SK-N-SH (cell line): ENCODE results near the gene OXSM. TPM values are rescaled to one million over a fixed set of nuclear protein-coding genes. Genes with fewer than 3 reads are reported as not detected.

Experiments
- CTCF ChIA-PET: fragments of 300-600, 350-600 bp; formaldehyde crosslinking; extraction: SDS; loops from one replicate; lab custom pipeline; 2021; lab: Yijun Ruan, JAX
- POLR2A ChIA-PET: fragments of 350-600 bp; sonication (Branson Sonifier 250); formaldehyde crosslinking; extraction: SDS; loops from one replicate; lab custom pipeline; 2020; ENCODE audit warnings: antibody characterized with exemption, inconsistent platforms; lab: Yijun Ruan, JAX
- DNase-seq: peaks from one replicate; pipeline ENCODE4 v3.0.0; 2012
- H2AFZ ChIP-seq: fragments of 200-600 bp; sonication (generic); 2 replicates; pipeline ENCODE4 v1.8.1; 2016; ENCODE audit warnings: antibody characterized with exemption, mild to moderate bottlenecking, low read depth
- H3F3A ChIP-seq: fragments of 200-600 bp; sonication (generic); replicated peaks from 2 replicates; pipeline ENCODE3; 2016; ENCODE audit warnings: antibody characterized with exemption, mild to moderate bottlenecking; ENCODE audit not compliant: insufficient read depth
- H3K27ac ChIP-seq, 2 experiments: fragments of 200-500 bp in 1 of 2; fragments of 200-600 bp in 1 of 2; sonication (Bioruptor generic) in 1 of 2; sonication (generic), shearing (Covaris generic) in 1 of 2; 2 replicates each; pipeline versions ENCODE4 v1.5.1 to v1.6.1; 2014 to 2016; ENCODE audit warnings: low read depth in 2 of 2, inconsistent platforms in 1 of 2, low read length in 1 of 2, mild to moderate bottlenecking in 1 of 2, mixed read lengths in 1 of 2
- H3K27me3 ChIP-seq: fragments of 200-600 bp; sonication (generic), shearing (Covaris generic); 2 replicates; pipeline ENCODE4 v1.6.1; 2016; ENCODE audit warnings: mixed run types; ENCODE audit not compliant: insufficient read depth
- H3K36me3 ChIP-seq, 2 experiments: fragments of 200-500 bp in 1 of 2; fragments of 200-600 bp in 1 of 2; sonication (Bioruptor generic) in 1 of 2; sonication (generic) in 1 of 2; replicated peaks in 1 of 2; 2 replicates each; pipeline versions ENCODE3 to v1.5.1; 2014 to 2016; ENCODE audit warnings: low read length in 1 of 2, mild to moderate bottlenecking in 1 of 2; ENCODE audit not compliant: insufficient read depth in 2 of 2, control insufficient read depth in 1 of 2
- H3K4me1 ChIP-seq, 2 experiments: fragments of 200-500 bp in 1 of 2; fragments of 200-600 bp in 1 of 2; sonication (Bioruptor generic) in 1 of 2; sonication (generic), shearing (Covaris generic) in 1 of 2; 2 replicates each; pipeline versions ENCODE4 v1.5.1 to v1.6.1; 2014 to 2016; ENCODE audit warnings: low read depth in 1 of 2, low read length in 1 of 2, mixed run types in 1 of 2; ENCODE audit not compliant: insufficient read depth in 2 of 2, control insufficient read depth in 1 of 2
- H3K4me2 ChIP-seq: fragments of 200-600 bp; sonication (generic), shearing (Covaris generic); 2 replicates; pipeline ENCODE4 v1.6.1; 2017; ENCODE audit warnings: mixed run types
- H3K4me3 ChIP-seq, 2 experiments: fragments of 200-500 bp in 1 of 2; fragments of 200-600 bp in 1 of 2; sonication (Bioruptor generic) in 1 of 2; sonication (generic), shearing (Covaris generic) in 1 of 2; 2 replicates each; pipeline versions ENCODE4 v1.5.1 to v1.8.1; 2014 to 2016; ENCODE audit warnings: low read depth in 2 of 2, inconsistent platforms in 1 of 2, low read length in 1 of 2, mild to moderate bottlenecking in 1 of 2, mixed read lengths in 1 of 2, moderate library complexity in 1 of 2
- H3K79me2 ChIP-seq: fragments of 200-600 bp; sonication (generic); 2 replicates; pipeline ENCODE4 v1.8.1; 2017; ENCODE audit warnings: mild to moderate bottlenecking; ENCODE audit not compliant: insufficient read depth
- H3K9ac ChIP-seq: fragments of 200-600 bp; sonication (generic); 2 replicates; pipeline ENCODE4 v1.6.1; 2017; ENCODE audit warnings: mixed run types
- H3K9me2 ChIP-seq: fragments of 200-600 bp; sonication (generic); 2 replicates; pipeline ENCODE4 v1.6.1; 2017; ENCODE audit warnings: mixed run types
- H3K9me3 ChIP-seq: fragments of 200-600 bp; sonication (generic); 2 replicates; pipeline ENCODE4 v1.6.1; 2017; ENCODE audit warnings: mixed run types, mild to moderate bottlenecking, moderate library complexity
- H4K20me1 ChIP-seq: fragments of 200-600 bp; sonication (generic); 2 replicates; pipeline ENCODE4 v1.6.1; 2017; ENCODE audit warnings: mild to moderate bottlenecking, mixed run types; ENCODE audit not compliant: insufficient read depth
- CHD2 ChIP-seq: fragments of 150-350 bp; IDR thresholded peaks from 2 replicates; pipeline ENCODE4 v1.6.1; 2018; ENCODE audit warnings: low read length; ENCODE audit not compliant: partially characterized antibody
- ELF1 ChIP-seq: IDR thresholded peaks from 2 replicates; pipeline ENCODE4 v1.4.0; 2012
- EZH2phosphoT487 ChIP-seq: fragments of 200-600 bp; sonication (generic); IDR thresholded peaks from 2 replicates; pipeline ENCODE4 v1.6.1; 2017; ENCODE audit warnings: low read depth, mixed run types, mild to moderate bottlenecking, antibody characterized with exemption, moderate library complexity, borderline replicate concordance
- FOXJ3 ChIP-seq: sonication (generic); formaldehyde crosslinking; IDR thresholded peaks from 2 replicates; pipeline ENCODE4 v1.5.1; 2020; ENCODE audit warnings: mild to moderate bottlenecking, missing genetic modification reagents
- FOXM1 ChIP-seq: IDR thresholded peaks from 2 replicates; pipeline ENCODE4 v1.4.0; 2012; ENCODE audit warnings: low read depth, mild to moderate bottlenecking
- GATA2 ChIP-seq: sonication (generic); formaldehyde crosslinking; IDR thresholded peaks from 2 replicates; pipeline ENCODE4 v1.5.0; 2020; ENCODE audit warnings: mild to moderate bottlenecking, missing genetic modification reagents
- JUND ChIP-seq: IDR thresholded peaks from 2 replicates; pipeline ENCODE4 v1.4.0; 2012
- MXI1 ChIP-seq: IDR thresholded peaks from 2 replicates; pipeline ENCODE4 v1.6.1; 2012; ENCODE audit warnings: mild to moderate bottlenecking, low read depth, low read length, improper control_type of control experiment
- PBX3 ChIP-seq: IDR thresholded peaks from 2 replicates; pipeline ENCODE4; 2012
- RAD21 ChIP-seq: IDR thresholded peaks from 2 replicates; pipeline ENCODE4 v1.6.1; 2012; ENCODE audit warnings: mild to moderate bottlenecking, low read length
- SMC3 ChIP-seq: IDR thresholded peaks from 2 replicates; pipeline ENCODE4 v1.6.1; 2012; ENCODE audit warnings: low read depth, low read length, improper control_type of control experiment
- TAF1 ChIP-seq: IDR thresholded peaks from 2 replicates; pipeline ENCODE4 v1.6.1; 2012; ENCODE audit warnings: low read depth, mild to moderate bottlenecking, low read length, moderate library complexity, borderline replicate concordance
- TCF12 ChIP-seq: IDR thresholded peaks from 2 replicates; pipeline ENCODE4 v1.4.0; 2012
- USF1 ChIP-seq: IDR thresholded peaks from 2 replicates; pipeline ENCODE4 v1.4.0; 2012; ENCODE audit warnings: low read depth, borderline replicate concordance
- whole genome bisulfite sequencing: methylation state at CpG from one replicate; pipeline ENCODE4 v1.1.6; 2017; ENCODE audit warnings: low lambda C conversion rate; 5-methylcytosine and 5-hydroxymethylcytosine counted together
- polyA plus RNA-seq, 3 experiments: library from polyadenylated mRNA; depleted of rRNA; stranded (reverse); fragments of >200 nt; gene quantifications; 2 replicates each; pipeline ENCODE4 v1.2.3, GENCODE V29; 2012
- TF ChIP-seq, protein P1 (sequence below): IDR thresholded peaks from 2 replicates; pipeline ENCODE4 v1.6.1; 2012; ENCODE audit warnings: mild to moderate bottlenecking, low read depth, low read length, moderate library complexity

OXSM gene
- polyA plus RNA-seq, 1 of the 3 experiments (the other 2 are of a cell fraction) = 12.1 TPM

DNA sequence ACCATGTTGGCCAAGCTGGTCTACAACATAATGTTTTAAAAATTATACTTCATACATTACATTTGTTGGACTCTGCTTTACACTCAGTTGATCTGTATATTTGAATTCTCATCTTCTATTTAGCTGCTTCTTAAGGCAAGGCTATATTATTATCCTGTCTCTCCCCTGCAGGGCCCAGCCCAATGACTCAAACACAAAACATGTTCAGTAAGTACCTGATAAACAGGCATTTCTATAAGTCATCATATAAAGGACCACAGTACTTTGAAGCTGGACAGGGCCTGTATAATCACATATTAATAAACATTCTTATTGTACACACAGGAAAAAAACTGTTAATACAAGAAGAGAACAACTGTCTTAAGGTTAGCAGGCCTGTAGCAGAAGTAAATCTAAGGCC, 42.9 kb upstream of the OXSM start:
- no peak overlapping the region for H3K9ac ChIP-seq
- POLR2A ChIA-PET = no interaction called here

DNA sequence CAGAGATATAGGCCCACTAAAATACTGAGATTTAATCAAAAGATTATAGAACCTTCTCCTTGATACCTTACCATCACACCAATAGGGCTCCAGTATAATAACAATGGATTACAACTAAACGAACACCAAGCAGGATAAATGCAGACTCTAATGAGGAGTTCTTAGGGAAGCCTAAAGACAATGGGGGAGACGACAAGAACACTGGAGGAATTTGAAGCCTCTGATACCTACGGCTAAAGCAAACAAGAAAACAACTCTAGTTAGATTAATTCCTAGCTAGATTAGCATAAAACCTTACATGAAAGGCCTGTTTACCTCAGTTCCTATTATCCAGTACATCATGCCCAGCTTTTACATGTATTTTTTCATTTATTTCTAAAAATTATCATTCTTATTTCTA, 41.7 kb upstream of the OXSM start:
- Histone ChIP-seq H3K36me3 (peaks cover 42 to 61% of the 10 kb centered on the region in 2 experiments), H3K27me3 (no peaks in the 10 kb centered on the region)
- TF ChIP-seq JUND (no peak), MXI1 (no peak), ELF1 (no peak)
- TF ChIP-seq, all 33 proteins: peak for 0
- Histone ChIP-seq H3K4me1 (no peaks in the 10 kb centered on the region), H3K79me2 (no peaks in the 10 kb centered on the region), H3K4me2 (no peak overlapping the region), H4K20me1 (no peaks in the 10 kb centered on the region), H3K27ac (no peak overlapping the region), H3F3A (no peaks in the 10 kb centered on the region), H2AFZ (no peak overlapping the region), H3K9ac (no peak overlapping the region), H3K9me2 (no peaks in the 10 kb centered on the region), H3K9me3 (no peaks in the 10 kb centered on the region), H3K4me3 (no peak overlapping the region)
- CTCF ChIA-PET = no interaction called here
- DNase-seq = no peak
- WGBS = 98% methylated on average over 3 of the region's 3 CpGs
- POLR2A ChIA-PET = no interaction called here

More for the DNA sequence above, 42.9 kb upstream of the OXSM start:
- Histone ChIP-seq H3K27me3 (no peaks in the 10 kb centered on the region), H3K36me3 (peaks cover 44 to 61% of the 10 kb centered on the region in 2 experiments), H3K79me2 (no peaks in the 10 kb centered on the region), H3K27ac (no peak overlapping the region), H2AFZ (no peak overlapping the region), H3F3A (no peaks in the 10 kb centered on the region), H3K4me1 (no peaks in the 10 kb centered on the region), H4K20me1 (no peaks in the 10 kb centered on the region), H3K9me2 (no peaks in the 10 kb centered on the region), H3K9me3 (no peaks in the 10 kb centered on the region), H3K4me3 (no peak overlapping the region), H3K4me2 (no peak overlapping the region)
- CTCF ChIA-PET = interaction anchor here (1.0 kb wide), 1 partner anchor 16 kb away, joined by 3 read pairs; no protein-coding TSS in a partner anchor
- DNase-seq = no peak
- TF ChIP-seq TCF12 (no peak), CHD2 (no peak), TAF1 (no peak), MXI1 (no peak), GATA2 (CRISPR knock-in tag) (no peak), PBX3 (no peak), RAD21 (no peak)

DNA sequence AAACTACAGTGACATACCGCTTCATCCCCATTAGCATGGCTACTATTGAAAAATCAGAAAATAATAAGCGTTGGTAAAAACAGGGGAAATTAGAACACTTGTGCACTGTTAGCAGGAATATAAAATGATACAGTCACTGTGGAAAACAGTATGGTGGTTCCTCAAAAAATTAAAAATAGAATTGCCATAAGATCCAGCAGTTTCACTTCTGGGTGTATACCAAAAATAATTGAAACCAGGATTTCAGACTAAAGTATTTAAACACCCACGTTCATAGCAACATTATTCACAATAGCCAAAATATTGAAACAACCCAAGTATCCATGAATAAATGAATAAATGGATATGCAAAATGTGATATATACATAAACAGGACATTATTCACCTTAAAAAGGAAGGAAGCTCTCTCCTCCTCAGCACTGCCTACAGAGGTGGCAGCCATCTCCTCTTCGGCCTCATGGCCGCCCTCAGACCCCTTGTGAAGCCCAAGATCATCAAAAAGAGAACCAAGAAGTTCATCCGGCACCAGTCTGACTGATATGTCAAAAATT, 40.8 kb upstream of the OXSM start:
- Histone ChIP-seq H2AFZ (no peak overlapping the region), H3K79me2 (no peaks in the 10 kb centered on the region), H3K9ac (no peak overlapping the region), H3K27me3 (no peaks in the 10 kb centered on the region), H3K27ac (no peak overlapping the region), H3F3A (no peaks in the 10 kb centered on the region), H4K20me1 (no peaks in the 10 kb centered on the region), H3K36me3 (peaks cover 42 to 56% of the 10 kb centered on the region in 2 experiments), H3K4me3 (no peak overlapping the region), H3K9me2 (no peaks in the 10 kb centered on the region), H3K4me1 (no peaks in the 10 kb centered on the region), H3K9me3 (no peaks in the 10 kb centered on the region), H3K4me2 (no peak overlapping the region)
- no peak for DNase-seq
- CTCF ChIA-PET = no interaction called here
- TF ChIP-seq EZH2phosphoT487 (no peak), SMC3 (no peak), FOXJ3 (no peak), FOXM1 (no peak), USF1 (no peak)
- TF ChIP-seq, protein P1, sequence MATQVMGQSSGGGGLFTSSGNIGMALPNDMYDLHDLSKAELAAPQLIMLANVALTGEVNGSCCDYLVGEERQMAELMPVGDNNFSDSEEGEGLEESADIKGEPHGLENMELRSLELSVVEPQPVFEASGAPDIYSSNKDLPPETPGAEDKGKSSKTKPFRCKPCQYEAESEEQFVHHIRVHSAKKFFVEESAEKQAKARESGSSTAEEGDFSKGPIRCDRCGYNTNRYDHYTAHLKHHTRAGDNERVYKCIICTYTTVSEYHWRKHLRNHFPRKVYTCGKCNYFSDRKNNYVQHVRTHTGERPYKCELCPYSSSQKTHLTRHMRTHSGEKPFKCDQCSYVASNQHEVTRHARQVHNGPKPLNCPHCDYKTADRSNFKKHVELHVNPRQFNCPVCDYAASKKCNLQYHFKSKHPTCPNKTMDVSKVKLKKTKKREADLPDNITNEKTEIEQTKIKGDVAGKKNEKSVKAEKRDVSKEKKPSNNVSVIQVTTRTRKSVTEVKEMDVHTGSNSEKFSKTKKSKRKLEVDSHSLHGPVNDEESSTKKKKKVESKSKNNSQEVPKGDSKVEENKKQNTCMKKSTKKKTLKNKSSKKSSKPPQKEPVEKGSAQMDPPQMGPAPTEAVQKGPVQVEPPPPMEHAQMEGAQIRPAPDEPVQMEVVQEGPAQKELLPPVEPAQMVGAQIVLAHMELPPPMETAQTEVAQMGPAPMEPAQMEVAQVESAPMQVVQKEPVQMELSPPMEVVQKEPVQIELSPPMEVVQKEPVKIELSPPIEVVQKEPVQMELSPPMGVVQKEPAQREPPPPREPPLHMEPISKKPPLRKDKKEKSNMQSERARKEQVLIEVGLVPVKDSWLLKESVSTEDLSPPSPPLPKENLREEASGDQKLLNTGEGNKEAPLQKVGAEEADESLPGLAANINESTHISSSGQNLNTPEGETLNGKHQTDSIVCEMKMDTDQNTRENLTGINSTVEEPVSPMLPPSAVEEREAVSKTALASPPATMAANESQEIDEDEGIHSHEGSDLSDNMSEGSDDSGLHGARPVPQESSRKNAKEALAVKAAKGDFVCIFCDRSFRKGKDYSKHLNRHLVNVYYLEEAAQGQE = no peak
- WGBS = 78% methylated on average over 6 of the region's 6 CpGs
- POLR2A ChIA-PET = no interaction called here
